CD4-positive, alpha-beta T cell treated with Interleukin-21 for 1 hour (primary cell): Measurements from ENCODE around the gene ZNF281.
A peak's percentile ranks its signal among the peaks of the same experiment; 100 is the strongest.
"Not testable (repeated sequence)": the region's sequence is repeated elsewhere in the genome, so short reads cannot be mapped to it uniquely, and the experiment has no call there.

ENCODE experiments used
- DNase-seq: peaks from one replicate; pipeline ENCODE4 v3.0.0-alpha.2; 2020

ZNF281 gene

DNA sequence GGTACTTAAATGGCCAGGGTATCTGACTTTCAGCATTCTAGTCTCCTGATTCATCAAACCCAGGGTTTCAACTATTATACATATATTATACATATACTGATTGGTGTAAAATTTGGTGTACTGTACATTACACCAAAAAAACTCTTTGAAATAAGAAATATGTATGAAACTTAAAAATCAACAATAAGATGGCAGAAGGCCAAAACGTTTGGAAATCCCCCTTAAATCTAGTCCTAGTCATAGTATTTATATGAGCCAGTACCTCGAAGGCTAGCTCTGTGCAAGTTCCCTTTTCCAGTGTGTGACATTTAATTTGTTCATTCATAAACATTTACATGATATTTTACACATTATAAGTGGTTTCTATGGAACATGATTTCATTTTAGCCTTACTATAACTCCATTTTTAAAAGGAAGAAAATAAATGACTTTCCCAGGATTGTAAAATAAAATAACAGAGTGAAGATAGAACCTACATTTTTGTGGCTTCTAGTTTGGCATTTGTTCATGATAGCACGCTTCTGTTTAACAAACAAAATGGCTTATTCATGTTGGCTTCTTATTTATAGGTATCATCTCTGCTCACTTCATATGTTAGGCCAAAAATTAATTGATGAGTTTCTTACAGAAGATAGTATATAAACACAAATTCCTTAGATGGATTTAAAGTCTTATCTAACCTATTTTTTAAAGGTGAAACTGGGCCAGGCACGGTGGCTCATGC lies 18.8 kb upstream of the ZNF281 start:
- no peak for DNase-seq

GRCh38 chr1:200427744-200428143 lies 17.9 kb upstream of the ZNF281 start:
- DNase-seq, result no peak

GRCh38 chr1:200426196-200426595 lies 16.4 kb upstream of the ZNF281 start:
- no peak for DNase-seq

DNA sequence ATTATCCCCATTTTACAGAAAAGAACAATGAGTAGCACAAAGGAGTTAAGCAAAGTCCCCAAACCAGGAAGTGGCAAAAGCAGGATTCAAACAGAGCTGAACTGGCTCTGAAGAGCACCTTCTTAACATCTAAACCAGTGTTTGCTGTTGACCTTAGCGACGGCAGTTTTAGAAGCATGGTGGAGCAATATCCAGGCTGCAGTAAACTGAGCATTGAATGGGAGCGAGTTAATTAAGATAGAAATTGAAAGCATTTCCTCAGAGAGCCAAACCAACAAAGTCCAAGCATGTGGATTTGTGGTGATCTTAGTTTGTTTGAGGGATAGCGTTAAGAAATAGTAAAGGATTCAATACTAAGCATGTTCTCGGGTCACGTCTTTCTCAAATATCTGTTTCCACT lies 13.4 kb upstream of the ZNF281 start:
- DNase-seq, result no peak

DNA sequence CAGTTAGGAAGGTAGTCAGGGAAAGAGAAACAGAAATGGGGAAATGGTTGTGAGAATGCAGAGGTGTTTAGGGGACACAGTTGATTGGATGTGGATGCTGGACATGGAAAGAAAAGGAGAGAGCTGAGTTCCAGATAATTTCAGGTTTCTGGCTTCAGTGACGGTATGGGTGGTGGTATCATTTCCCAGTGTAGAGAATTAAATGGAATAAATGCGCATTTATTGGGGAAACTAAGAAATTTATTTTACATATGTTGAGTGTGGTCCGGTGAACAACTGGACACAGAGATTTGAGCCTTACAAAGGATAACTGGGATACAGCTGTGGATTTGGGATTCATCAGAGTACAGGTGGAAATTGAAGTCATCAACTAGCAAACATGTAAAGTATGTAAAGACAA lies 12.4 kb upstream of the ZNF281 start:
- DNase-seq, result no peak

- no peak for DNase-seq
These were observed 6.2 kb upstream of the ZNF281 start for GRCh38 chr1:200415789-200416593.

- no peak for DNase-seq
These were observed 5.4 kb upstream of the ZNF281 start for GRCh38 chr1:200415227-200415626.

GRCh38 chr1:200414657-200415056 lies 4.8 kb upstream of the ZNF281 start:
- no peak for DNase-seq

GRCh38 chr1:200413766-200414165 lies 3.9 kb upstream of the ZNF281 start:
- not testable (repeated sequence) for DNase-seq

- DNase-seq, result no peak
These were observed 1.8 kb upstream of the ZNF281 start for GRCh38 chr1:200411406-200412257.

DNA sequence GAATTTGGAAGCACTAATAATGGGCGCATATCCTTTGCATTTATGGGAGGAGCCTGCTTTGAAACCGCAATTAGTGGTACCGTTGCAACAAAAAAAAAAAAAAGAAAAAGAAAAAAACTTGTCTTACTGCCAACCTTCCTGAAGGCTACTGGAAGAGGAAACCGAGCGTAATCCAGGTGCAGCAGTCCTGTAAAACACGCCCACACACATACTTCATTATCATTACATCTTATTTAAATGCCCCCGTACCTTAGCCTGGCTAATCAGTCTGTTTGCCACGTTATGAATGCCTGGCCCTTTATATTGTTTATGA lies 686 bp upstream of the ZNF281 start:
- peak; percentile 45 for DNase-seq

- peak; percentile 46 for DNase-seq
These were observed 554 bp downstream of the ZNF281 start for GRCh38 chr1:200409203-200409760.

DNA sequence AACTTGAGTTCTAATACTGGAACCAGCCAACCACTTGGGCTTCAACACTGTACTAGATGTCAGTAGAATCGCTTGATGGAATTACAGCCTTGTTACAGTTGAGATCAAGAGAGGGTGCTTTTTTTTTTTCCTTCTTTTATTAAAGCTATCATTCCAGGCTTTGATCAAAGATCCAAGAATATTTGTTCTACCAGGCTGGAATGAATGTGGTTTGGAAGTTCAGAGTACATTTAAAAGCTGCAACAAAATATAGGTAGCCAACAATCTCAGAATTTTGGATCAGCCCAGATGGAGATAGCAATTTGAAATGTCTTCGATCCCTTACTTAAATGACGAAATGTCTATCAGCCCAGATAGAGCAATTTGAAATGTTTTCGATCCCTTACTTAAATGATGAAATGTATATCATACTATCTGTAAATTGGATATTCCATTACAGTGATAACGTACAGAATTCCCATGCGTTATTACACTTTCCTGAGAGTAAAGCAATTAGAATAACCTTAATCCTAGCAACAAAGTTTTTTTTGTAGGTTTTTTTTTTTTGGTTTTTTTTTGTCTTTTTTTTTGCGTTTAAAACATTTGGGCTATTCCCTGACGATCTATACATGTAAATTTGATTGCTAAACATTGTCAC lies 3.6 kb downstream of the ZNF281 start:
- no peak for DNase-seq

DNA sequence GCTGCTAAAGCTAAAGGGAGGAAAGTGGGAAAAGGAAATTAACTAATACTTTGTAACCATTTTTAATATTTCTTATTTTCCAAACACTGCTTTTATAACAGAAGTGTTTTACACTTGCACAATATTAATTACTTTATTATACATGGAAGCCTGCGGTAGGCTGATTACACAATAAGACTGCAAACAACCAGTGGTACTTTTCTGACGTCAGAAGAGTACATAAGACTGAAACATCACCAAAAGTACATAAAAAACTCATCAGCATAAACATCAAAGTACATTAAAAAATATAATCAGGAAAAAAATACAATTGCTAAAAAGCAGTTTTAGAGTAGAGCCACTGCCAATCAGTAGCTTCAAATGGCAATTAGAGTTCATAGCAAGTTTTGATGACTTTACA lies 4.6 kb downstream of the ZNF281 start:
- no peak for DNase-seq

DNA sequence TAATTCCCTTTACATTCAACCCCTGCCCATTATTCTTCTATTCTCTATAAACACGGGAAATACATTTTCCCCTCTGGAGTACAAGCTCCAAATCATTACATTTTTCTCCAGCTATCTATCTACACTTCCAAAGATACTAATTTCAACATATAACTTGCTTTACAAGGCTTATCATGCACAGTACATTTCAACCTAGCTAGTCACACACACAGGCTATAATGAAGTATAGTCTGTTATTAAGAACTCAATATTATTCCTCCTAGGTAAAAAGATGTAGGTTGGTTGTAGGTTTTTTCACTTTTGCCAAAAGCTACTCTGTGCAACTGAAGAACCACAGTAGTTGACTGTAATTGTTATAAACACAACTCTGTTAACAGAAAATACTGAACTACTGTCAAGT lies 8.1 kb downstream of the ZNF281 start:
- DNase-seq, result no peak

DNA sequence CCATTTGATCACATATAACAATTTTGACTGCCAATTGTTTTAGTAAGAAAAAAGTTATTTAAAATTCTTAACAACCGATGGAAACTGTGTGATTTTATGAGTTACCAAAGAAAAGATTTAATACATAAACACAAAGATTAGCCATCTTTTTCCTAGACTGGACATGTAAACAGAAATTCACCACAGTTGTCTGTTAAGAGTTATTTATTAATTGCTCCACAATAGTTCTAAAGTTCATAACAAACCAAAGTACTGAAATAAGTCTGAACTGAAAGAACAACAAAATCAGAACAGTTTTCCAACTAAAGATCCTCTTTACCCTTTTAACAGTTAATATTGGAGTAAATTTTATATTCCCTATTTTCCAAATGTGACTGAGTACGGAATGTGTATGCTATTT lies 8.6 kb downstream of the ZNF281 start:
- DNase-seq, result no peak

DNA sequence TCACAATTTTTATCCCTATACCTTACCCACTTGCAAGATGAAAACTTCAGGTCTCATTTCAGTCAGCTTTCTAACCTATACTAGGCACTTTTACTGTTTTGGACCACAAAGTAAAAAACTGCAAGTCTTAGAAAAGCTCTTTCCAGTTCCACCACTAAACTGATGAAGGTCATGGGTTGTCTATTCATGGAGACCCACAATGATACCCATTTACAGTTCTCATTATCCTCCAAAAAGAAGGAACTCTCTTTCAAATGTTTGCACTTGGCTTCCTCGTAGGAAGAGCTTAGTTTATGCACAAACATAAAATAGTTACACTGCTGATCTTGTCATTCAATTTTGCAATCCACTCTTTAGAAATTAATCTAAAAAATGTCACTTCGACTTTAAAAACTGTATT lies 9.3 kb downstream of the ZNF281 start:
- no peak for DNase-seq

DNA sequence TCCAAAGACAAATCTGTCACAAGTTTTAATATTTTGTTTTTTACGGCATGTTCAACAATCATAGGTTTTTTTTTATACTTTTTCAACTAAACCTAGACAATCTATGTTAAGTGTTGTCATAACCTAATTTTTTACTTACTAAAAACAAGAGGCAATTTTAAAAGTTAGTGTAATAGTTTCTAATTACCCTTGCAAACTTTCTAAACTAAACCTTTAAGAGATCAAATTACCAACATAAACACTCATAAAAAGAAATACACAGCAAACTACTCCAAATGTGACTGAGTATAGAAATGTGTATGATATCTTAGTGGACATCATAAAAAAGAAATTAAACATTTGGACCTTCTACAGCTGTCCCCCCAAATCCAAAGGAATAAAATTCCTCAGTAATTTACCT lies 10.0 kb downstream of the ZNF281 start:
- no peak for DNase-seq

DNA sequence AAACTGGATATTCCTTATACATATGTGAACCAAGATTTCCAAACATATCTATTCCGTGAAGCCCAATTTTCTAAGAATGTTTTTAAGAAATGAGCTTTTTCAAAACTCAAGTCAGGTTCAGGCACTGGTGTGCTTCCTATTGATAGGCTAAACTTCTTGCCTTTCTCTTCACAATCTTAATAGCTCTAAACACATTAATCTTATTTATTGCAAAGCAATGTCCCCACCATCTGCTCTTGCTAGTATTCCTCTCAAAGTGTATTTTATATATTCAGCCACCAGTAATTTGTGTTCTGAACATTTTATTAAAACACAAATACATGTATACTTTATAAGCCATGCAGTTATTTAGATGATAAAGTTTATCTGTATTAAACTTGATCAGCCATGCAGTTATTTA lies 11.5 kb downstream of the ZNF281 start:
- no peak for DNase-seq

DNA sequence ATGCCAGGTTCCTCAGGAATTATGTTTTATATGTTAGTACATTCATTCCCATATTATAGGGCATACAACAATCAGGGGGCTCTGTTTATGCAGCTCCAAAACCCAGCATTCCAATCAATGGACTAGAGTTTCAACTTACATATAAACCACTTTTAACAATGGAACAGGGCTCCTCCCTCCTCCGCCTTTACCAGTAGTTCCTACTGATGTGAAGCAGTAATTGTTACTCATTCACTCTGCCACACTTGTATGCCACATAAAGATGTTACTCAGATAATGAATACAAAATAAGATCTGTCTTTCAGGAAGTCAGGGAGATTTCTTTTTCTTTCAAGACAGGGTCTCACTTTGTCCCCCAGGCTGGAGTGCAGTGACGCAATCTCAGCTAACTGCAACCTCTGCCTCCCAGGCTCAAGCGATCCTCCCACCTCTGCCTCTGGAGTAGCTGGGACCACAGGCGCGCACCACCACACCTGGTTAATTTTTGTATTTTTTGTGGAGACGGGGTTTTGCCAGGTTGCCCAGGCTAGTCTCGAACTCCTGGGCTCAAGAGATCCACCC lies 17.1 kb downstream of the ZNF281 start:
- DNase-seq, result no peak

- DNase-seq, result no peak
These were observed 18.1 kb downstream of the ZNF281 start for GRCh38 chr1:200391747-200392146.

GRCh38 chr1:200388791-200389190 lies 21.0 kb downstream of the ZNF281 start:
- no peak for DNase-seq

DNA sequence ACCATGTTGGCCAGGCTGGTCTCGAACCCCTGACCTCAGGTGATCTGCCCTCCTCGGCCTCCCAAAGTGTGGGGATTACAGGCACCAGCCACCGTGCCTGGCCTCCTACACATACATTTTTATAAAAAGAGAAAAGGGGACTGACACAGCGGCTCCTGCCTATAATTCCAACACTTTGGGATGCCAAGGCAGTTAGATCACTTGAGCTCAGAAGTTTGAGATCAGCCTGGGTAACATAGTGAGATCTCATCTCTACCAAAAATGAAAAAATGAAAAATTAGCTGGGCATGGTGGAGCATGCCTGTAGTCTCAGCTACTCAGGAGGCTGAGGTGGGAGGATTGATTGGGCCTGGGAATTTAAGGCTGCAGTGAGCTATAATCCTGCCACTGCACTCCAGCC lies 23.4 kb downstream of the ZNF281 start:
- DNase-seq, result no peak
